ENCODE data around the gene MAPKAPK2. TPM values are rescaled to one million over a fixed set of nuclear protein-coding genes. Genes with fewer than 3 reads are reported as not detected.

The MAPKAPK2 gene
- total RNA-seq, 1 donor from 2014 or later, result 63.1 TPM

- no peak for DNase-seq (ENCODE audit: extremely low spot score, unreplicated experiment)
- TF ChIP-seq, protein P1, sequence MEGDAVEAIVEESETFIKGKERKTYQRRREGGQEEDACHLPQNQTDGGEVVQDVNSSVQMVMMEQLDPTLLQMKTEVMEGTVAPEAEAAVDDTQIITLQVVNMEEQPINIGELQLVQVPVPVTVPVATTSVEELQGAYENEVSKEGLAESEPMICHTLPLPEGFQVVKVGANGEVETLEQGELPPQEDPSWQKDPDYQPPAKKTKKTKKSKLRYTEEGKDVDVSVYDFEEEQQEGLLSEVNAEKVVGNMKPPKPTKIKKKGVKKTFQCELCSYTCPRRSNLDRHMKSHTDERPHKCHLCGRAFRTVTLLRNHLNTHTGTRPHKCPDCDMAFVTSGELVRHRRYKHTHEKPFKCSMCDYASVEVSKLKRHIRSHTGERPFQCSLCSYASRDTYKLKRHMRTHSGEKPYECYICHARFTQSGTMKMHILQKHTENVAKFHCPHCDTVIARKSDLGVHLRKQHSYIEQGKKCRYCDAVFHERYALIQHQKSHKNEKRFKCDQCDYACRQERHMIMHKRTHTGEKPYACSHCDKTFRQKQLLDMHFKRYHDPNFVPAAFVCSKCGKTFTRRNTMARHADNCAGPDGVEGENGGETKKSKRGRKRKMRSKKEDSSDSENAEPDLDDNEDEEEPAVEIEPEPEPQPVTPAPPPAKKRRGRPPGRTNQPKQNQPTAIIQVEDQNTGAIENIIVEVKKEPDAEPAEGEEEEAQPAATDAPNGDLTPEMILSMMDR (conservative IDR thresholded peaks at IDR 0.05), result no peak
- no peak overlapping the region for H3K27ac Mint-ChIP-seq
- no peaks in the 10 kb centered on the region for H3K9me3 Mint-ChIP-seq
- peaks cover 5% of the 10 kb centered on the region for H3K4me1 Mint-ChIP-seq (ENCODE audit: unreplicated experiment)
- H3K36me3 Mint-ChIP-seq, result no peaks in the 10 kb centered on the region
- H3K27me3 Mint-ChIP-seq, result peaks cover 40% of the 10 kb centered on the region
- H3K4me3 Mint-ChIP-seq, result no peak overlapping the region
Observed at GRCh38 chr1:206657751-206658150, 27.0 kb upstream of the MAPKAPK2 start.

GRCh38 chr1:206658264-206658980 is 26.3 kb upstream of the MAPKAPK2 start:
- Mint-ChIP-seq H3K36me3 (no peaks in the 10 kb centered on the region), H3K4me1 (ENCODE audit: unreplicated experiment) (peaks cover 5% of the 10 kb centered on the region), H3K27ac (no peak overlapping the region), H3K9me3 (no peaks in the 10 kb centered on the region), H3K4me3 (no peak overlapping the region), H3K27me3 (peaks cover 47% of the 10 kb centered on the region)
- TF ChIP-seq, protein P1 (conservative IDR thresholded peaks at IDR 0.05), result peak; percentile 80
- no peak for DNase-seq (ENCODE audit: extremely low spot score, unreplicated experiment)

DNA sequence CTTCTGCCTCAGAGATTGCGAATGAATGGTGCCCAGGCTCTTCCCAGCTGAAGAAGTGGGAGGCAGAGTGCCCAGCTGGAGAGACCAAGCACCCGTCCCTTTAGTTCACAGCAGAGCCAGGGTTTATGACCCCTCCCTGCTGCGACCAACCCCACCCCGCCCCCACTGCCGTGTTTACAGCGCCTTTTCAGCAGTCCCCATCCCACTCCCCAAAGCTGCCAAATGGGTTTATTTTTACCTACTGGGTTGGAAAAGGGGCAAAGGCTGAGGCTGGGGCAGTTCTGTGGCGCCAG is 25.8 kb upstream of the MAPKAPK2 start:
- DNase-seq (ENCODE audit: extremely low spot score, unreplicated experiment), result no peak
- TF ChIP-seq, protein P1 (conservative IDR thresholded peaks at IDR 0.05), result no peak
- Mint-ChIP-seq H3K9me3 (no peaks in the 10 kb centered on the region), H3K27me3 (peaks cover 51% of the 10 kb centered on the region), H3K4me3 (no peak overlapping the region), H3K27ac (no peak overlapping the region), H3K36me3 (no peaks in the 10 kb centered on the region), H3K4me1 (ENCODE audit: unreplicated experiment) (peaks cover 5% of the 10 kb centered on the region)

DNA sequence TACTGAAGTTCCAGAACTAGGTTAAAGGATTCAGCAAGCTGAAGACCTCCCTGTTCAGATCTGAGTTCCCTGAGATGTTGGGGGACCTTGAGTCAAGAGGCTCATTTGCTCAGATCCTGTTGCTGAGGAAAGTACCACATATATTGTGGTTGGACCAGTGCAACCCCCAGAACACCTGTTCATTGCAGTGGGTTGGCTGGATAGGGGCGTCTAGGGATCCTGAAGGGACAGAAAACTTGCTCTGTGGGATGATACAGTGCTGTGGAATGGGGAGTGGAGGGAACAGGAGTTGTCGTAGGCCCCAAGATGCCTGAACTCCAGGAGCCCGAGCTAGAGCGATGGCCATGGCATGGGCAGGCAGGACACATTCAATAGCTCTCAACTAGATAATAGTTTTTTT is 24.6 kb upstream of the MAPKAPK2 start:
- H3K27ac Mint-ChIP-seq, result no peak overlapping the region
- H3K36me3 Mint-ChIP-seq, result no peaks in the 10 kb centered on the region
- no peaks in the 10 kb centered on the region for H3K9me3 Mint-ChIP-seq
- TF ChIP-seq, protein P1 (conservative IDR thresholded peaks at IDR 0.05), result no peak
- no peak for DNase-seq (ENCODE audit: extremely low spot score, unreplicated experiment)
- peaks cover 5% of the 10 kb centered on the region for H3K4me1 Mint-ChIP-seq (ENCODE audit: unreplicated experiment)
- H3K27me3 Mint-ChIP-seq, result peaks cover 63% of the 10 kb centered on the region
- H3K4me3 Mint-ChIP-seq, result no peak overlapping the region

GRCh38 chr1:206661161-206661820 is 23.4 kb upstream of the MAPKAPK2 start:
- Mint-ChIP-seq H3K4me1 (ENCODE audit: unreplicated experiment) (peaks cover 5% of the 10 kb centered on the region), H3K4me3 (no peak overlapping the region), H3K27me3 (peaks cover 74% of the 10 kb centered on the region), H3K9me3 (no peaks in the 10 kb centered on the region), H3K27ac (no peak overlapping the region), H3K36me3 (no peaks in the 10 kb centered on the region)
- DNase-seq (ENCODE audit: extremely low spot score, unreplicated experiment), result no peak
- TF ChIP-seq, protein P1 (conservative IDR thresholded peaks at IDR 0.05), result no peak

All from type B pancreatic cell (in vitro differentiated cells).